WTC11 (cell line): ENCODE data around the gene RAB18. TPM values are rescaled to one million over a fixed set of nuclear protein-coding genes. Genes with fewer than 3 reads are reported as not detected.

ENCODE experiments used
- ATAC-seq: fragments of 200-7000 bp; cut with Tn5 transposase; 2 replicates; pipeline ENCODE4 v1.10.0; 2021; ENCODE audit warnings: mild to moderate bottlenecking, moderate library complexity
- CTCF ChIA-PET: fragments of 300-600 bp; sonication (Branson Sonifier 250); formaldehyde crosslinking; loops from one replicate; lab custom pipeline; 2021; ENCODE audit warnings: antibody characterized with exemption; lab: Charles Lee
- POLR2A ChIA-PET: fragments of 350-600 bp; sonication (Branson Sonifier 250); formaldehyde crosslinking; loops from one replicate; lab custom pipeline; 2021; ENCODE audit warnings: antibody characterized with exemption; lab: Charles Lee
- DNase-seq: peaks from one replicate; pipeline ENCODE4 v3.0.0; 2021; ENCODE audit warnings: low spot score
- H3K27ac Mint-ChIP-seq: 2 replicates; pipeline ENCODE4 v1.8.0; 2021; ENCODE audit warnings: mixed read lengths
- H3K27me3 Mint-ChIP-seq: 2 replicates; pipeline ENCODE4 v1.8.0; 2021; ENCODE audit warnings: low read depth, mild to moderate bottlenecking, moderate library complexity, mixed read lengths
- H3K36me3 Mint-ChIP-seq: 2 replicates; pipeline ENCODE4 v1.8.0; 2021; ENCODE audit warnings: mixed read lengths
- H3K4me1 Mint-ChIP-seq: 2 replicates; pipeline ENCODE4 v1.8.0; 2022; ENCODE audit warnings: mixed read lengths
- H3K4me3 Mint-ChIP-seq: 2 replicates; pipeline ENCODE4 v1.8.0; 2021; ENCODE audit warnings: mild to moderate bottlenecking, moderate library complexity, mixed read lengths
- H3K9me3 Mint-ChIP-seq: 2 replicates; pipeline ENCODE4 v1.8.0; 2021; ENCODE audit warnings: mixed read lengths
- GRHL2 ChIP-seq: fragments of 250-450 bp; sonication (Bioruptor Pico); IDR thresholded peaks from 2 replicates; pipeline ENCODE4 v1.8.0; 2022; ENCODE audit warnings: mild to moderate bottlenecking, moderate library complexity; ENCODE audit not compliant: insufficient replicate concordance, severe bottlenecking
- HMGXB4 ChIP-seq: sonication (generic); formaldehyde crosslinking; IDR thresholded peaks from 2 replicates; pipeline ENCODE4 v1.8.1; 2023; ENCODE audit warnings: mild to moderate bottlenecking, moderate library complexity, missing genetic modification reagents
- KAT7 ChIP-seq: sonication (generic); formaldehyde crosslinking; IDR thresholded peaks from 2 replicates; pipeline ENCODE4 v1.8.1; 2023; ENCODE audit warnings: missing genetic modification reagents, mild to moderate bottlenecking, borderline replicate concordance
- MYBL2 ChIP-seq: sonication (generic); formaldehyde crosslinking; IDR thresholded peaks from 2 replicates; pipeline ENCODE4 v1.8.1; 2023; ENCODE audit warnings: mild to moderate bottlenecking, moderate library complexity, missing genetic modification reagents
- NFYB ChIP-seq: sonication (generic); formaldehyde crosslinking; conservative IDR thresholded peaks from 2 replicates; pipeline ENCODE4 v1.8.0; 2022; ENCODE audit warnings: low read depth, missing genetic modification reagents
- NR3C1 ChIP-seq: sonication (generic); formaldehyde crosslinking; conservative IDR thresholded peaks from 2 replicates; pipeline ENCODE4 v1.8.1; 2023; ENCODE audit warnings: low read depth, mild to moderate bottlenecking, missing genetic modification reagents
- TCF7 ChIP-seq: sonication (generic); formaldehyde crosslinking; IDR thresholded peaks from 2 replicates; pipeline ENCODE4 v1.8.0; 2022; ENCODE audit warnings: mild to moderate bottlenecking, low read depth, missing genetic modification reagents, moderate library complexity
- ZNF232 ChIP-seq: sonication (generic); formaldehyde crosslinking; IDR thresholded peaks from 2 replicates; pipeline ENCODE4 v1.8.0; 2022; ENCODE audit warnings: mild to moderate bottlenecking, missing genetic modification reagents
- ZNF281 ChIP-seq: sonication (generic); formaldehyde crosslinking; IDR thresholded peaks from 2 replicates; pipeline ENCODE4 v1.8.0; 2023; ENCODE audit warnings: mild to moderate bottlenecking, missing genetic modification reagents
- ZNF317 ChIP-seq: sonication (generic); formaldehyde crosslinking; IDR thresholded peaks from 2 replicates; pipeline ENCODE4 v1.8.1; 2023; ENCODE audit warnings: low read depth, mild to moderate bottlenecking, moderate library complexity, missing genetic modification reagents, borderline replicate concordance
- total RNA-seq: library from RNA; stranded (reverse); gene quantifications from 3 replicates; pipeline ENCODE4 v1.2.3, GENCODE V29; 2021
- TF ChIP-seq, protein P1 (sequence below): sonication (generic); formaldehyde crosslinking; IDR thresholded peaks from 2 replicates; pipeline ENCODE4 v1.8.1; 2022; ENCODE audit warnings: missing genetic modification reagents, borderline replicate concordance
- TF ChIP-seq, protein P2 (sequence below): sonication (generic); formaldehyde crosslinking; IDR thresholded peaks from 2 replicates; pipeline ENCODE4 v1.8.1; 2022; ENCODE audit warnings: mild to moderate bottlenecking, moderate library complexity, missing genetic modification reagents

The RAB18 gene
- total RNA-seq, 1 experiment from 2014 or later: 71.4 TPM

DNA sequence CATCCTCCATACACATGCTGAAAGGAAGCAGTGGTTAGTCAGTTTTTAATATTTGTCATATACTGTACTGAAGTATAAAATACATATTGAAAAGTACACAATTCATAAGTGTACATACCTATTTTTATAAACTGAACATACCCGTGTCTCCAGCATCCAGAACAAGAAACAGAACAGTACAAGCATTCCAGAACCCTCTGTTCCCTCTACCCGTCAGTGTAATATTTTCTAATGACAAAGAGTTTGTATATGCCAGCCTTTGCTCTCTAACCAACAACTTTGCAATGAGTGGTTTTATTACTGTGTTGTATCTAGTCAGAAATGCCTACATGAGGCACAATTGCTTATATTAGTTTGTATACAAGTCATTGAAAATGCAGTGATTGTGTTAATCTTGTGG is 18.7 kb upstream of the RAB18 start (continued):
- TF ChIP-seq, protein P1, sequence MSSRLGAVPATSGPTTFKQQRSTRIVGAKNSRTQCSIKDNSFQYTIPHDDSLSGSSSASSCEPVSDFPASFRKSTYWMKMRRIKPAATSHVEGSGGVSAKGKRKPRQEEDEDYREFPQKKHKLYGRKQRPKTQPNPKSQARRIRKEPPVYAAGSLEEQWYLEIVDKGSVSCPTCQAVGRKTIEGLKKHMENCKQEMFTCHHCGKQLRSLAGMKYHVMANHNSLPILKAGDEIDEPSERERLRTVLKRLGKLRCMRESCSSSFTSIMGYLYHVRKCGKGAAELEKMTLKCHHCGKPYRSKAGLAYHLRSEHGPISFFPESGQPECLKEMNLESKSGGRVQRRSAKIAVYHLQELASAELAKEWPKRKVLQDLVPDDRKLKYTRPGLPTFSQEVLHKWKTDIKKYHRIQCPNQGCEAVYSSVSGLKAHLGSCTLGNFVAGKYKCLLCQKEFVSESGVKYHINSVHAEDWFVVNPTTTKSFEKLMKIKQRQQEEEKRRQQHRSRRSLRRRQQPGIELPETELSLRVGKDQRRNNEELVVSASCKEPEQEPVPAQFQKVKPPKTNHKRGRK (CRISPR knock-in tag): no peak
- no peak for TF ChIP-seq NR3C1 (CRISPR knock-in tag)

GRCh38 chr10:27485986-27486385 is 18.1 kb upstream of the RAB18 start:
- POLR2A ChIA-PET: no interaction called here

DNA sequence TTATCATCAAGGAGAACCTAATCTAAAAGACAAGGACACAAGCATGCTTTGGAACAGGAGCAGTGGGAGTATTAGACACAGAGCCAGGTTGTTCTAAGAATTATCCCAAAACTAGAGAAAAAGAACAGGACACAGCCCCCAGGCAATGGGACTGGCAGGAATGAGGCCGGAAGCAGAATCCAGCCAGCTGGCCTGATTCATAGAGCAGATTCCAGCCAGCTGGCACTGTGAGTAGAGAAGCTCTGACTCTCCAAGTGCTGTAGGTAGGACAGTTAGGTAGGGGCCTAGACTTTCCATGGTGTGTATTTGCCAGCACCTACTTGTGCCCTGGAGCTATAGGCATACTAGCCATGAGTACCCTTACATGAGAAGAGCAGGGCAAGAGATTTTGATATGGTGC is 13.3 kb upstream of the RAB18 start:
- ATAC-seq (no peak), DNase-seq (no peak)
- H3K4me3 Mint-ChIP-seq: no peak overlapping the region
- H3K4me1 Mint-ChIP-seq: no peaks in the 10 kb centered on the region
- TF ChIP-seq KAT7 (CRISPR knock-in tag) (no peak), MYBL2 (CRISPR knock-in tag) (no peak), ZNF317 (no peak), ZNF281 (CRISPR knock-in tag) (no peak)
- ChIA-PET CTCF (no interaction called here), POLR2A (no interaction called here)
- peaks cover 4% of the 10 kb centered on the region; the same call in 1 of the 2 replicates for H3K27me3 Mint-ChIP-seq
- peaks cover 37% of the 10 kb centered on the region for H3K9me3 Mint-ChIP-seq
- no peak overlapping the region for H3K27ac Mint-ChIP-seq
- H3K36me3 Mint-ChIP-seq: peaks cover 11% of the 10 kb centered on the region

More at GRCh38 chr10:27485986-27486385, 18.1 kb upstream of the RAB18 start:
- Mint-ChIP-seq H3K4me1 (no peaks in the 10 kb centered on the region), H3K27ac (no peak overlapping the region), H3K36me3 (peaks cover 6% of the 10 kb centered on the region), H3K27me3 (no peaks in the 10 kb centered on the region; the same call in 1 of the 2 replicates), H3K4me3 (no peak overlapping the region), H3K9me3 (peaks cover 21% of the 10 kb centered on the region)
- TF ChIP-seq KAT7 (CRISPR knock-in tag) (no peak), NFYB (CRISPR knock-in tag) (no peak), GRHL2 (CRISPR knock-in tag) (no peak), HMGXB4 (CRISPR knock-in tag) (no peak), ZNF232 (CRISPR knock-in tag) (no peak)
- TF ChIP-seq, protein P2, sequence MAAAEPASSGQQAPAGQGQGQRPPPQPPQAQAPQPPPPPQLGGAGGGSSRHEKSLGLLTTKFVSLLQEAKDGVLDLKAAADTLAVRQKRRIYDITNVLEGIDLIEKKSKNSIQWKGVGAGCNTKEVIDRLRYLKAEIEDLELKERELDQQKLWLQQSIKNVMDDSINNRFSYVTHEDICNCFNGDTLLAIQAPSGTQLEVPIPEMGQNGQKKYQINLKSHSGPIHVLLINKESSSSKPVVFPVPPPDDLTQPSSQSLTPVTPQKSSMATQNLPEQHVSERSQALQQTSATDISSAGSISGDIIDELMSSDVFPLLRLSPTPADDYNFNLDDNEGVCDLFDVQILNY (CRISPR knock-in tag): no peak
- CTCF ChIA-PET: no interaction called here
- no peak for DNase-seq
- no peak for ATAC-seq

DNA sequence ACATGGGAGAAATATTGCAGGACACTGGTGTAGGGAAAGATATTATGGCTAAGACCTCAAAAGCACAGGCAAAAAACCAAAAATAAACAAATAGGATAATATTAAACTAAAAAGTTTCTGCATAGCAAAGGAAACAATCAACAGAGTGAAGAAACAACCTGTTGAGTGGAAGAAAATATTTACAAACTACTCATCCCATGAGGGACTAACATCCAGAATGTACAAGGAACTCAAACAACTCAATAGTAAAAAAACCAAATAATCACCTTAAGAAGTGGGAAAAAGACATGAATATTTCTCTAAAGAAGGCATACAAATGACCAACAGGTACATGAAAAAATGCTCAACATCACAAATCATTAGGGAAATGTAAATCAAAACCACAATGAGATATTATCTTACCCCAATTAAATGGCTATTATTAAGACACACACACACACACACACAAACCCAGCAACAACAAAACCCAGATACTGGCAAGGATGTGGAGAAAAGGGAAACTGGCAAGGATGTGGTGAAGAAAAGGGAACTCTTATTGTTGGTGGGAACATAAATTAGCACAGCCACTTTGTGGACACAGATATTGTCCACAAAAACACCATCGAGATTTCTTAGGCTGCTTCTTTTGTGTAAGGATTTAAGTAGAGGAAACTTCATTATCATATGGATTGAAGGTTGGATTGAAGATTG is 9.8 kb upstream of the RAB18 start:
- POLR2A ChIA-PET: no interaction called here
- peaks cover 4% of the 10 kb centered on the region for H3K27me3 Mint-ChIP-seq

More for the DNA sequence above, 9.8 kb upstream of the RAB18 start:
- DNase-seq (no peak), ATAC-seq (no peak)
- Mint-ChIP-seq H3K9me3 (peaks cover 40% of the 10 kb centered on the region), H3K4me1 (no peaks in the 10 kb centered on the region), H3K4me3 (no peak overlapping the region), H3K36me3 (peaks cover 11% of the 10 kb centered on the region), H3K27ac (no peak overlapping the region)
- no peak for TF ChIP-seq TCF7 (CRISPR knock-in tag)
- CTCF ChIA-PET: no interaction called here
